Neural cell (in vitro differentiated cells): ENCODE data around the gene FLII. TPM values are rescaled to one million over a fixed set of nuclear protein-coding genes. Genes with fewer than 3 reads are reported as not detected.

Source experiments
- H2AFZ ChIP-seq: fragments of 200-600, 300-800 bp; sonication (generic), shearing (Covaris generic); 2 replicates; pipeline ENCODE4 v1.6.0; 2014; ENCODE audit warnings: low read depth, mild to moderate bottlenecking, antibody characterized with exemption, low read length, moderate library complexity
- H3F3A ChIP-seq: fragments of 200-600 bp; shearing (Covaris generic); 2 replicates; pipeline ENCODE4 v1.6.1; 2016; ENCODE audit warnings: mild to moderate bottlenecking, moderate library complexity, mixed read lengths, antibody characterized with exemption, low read length; ENCODE audit not compliant: insufficient read depth, poor library complexity, severe bottlenecking
- H3K27ac ChIP-seq: fragments of 200-600, 300-800 bp; sonication (generic), shearing (Covaris generic); 2 replicates; pipeline ENCODE4 v1.5.1; 2014; ENCODE audit warnings: mild to moderate bottlenecking, low read length, moderate library complexity
- H3K27me3 ChIP-seq: fragments of 300-800, 200-600 bp; sonication (generic), shearing (Covaris generic); 2 replicates; pipeline ENCODE4 v1.6.0; 2014; ENCODE audit warnings: mild to moderate bottlenecking, low read depth, low read length, moderate library complexity; ENCODE audit not compliant: insufficient read depth
- H3K36me3 ChIP-seq: fragments of 300-800, 200-600 bp; sonication (generic), shearing (Covaris generic); 2 replicates; pipeline ENCODE4 v1.5.1; 2014; ENCODE audit warnings: mild to moderate bottlenecking, antibody characterized with exemption, low read length, moderate library complexity; ENCODE audit not compliant: insufficient read depth
- H3K4me2 ChIP-seq: fragments of 300-800, 200-600 bp; sonication (generic), shearing (Covaris generic); 2 replicates; pipeline ENCODE4 v1.6.0; 2014; ENCODE audit warnings: mild to moderate bottlenecking, low read length
- H3K4me3 ChIP-seq: fragments of 300-800, 200-600 bp; sonication (generic), shearing (Covaris generic); 2 replicates; pipeline ENCODE4 v1.5.1; 2014; ENCODE audit warnings: mild to moderate bottlenecking, low read length, moderate library complexity
- H3K79me2 ChIP-seq: fragments of 200-600 bp; shearing (Covaris generic); replicated peaks from 2 replicates; pipeline ENCODE4 v1.6.0; 2014; ENCODE audit warnings: mild to moderate bottlenecking, low read length, moderate library complexity; ENCODE audit not compliant: insufficient read depth
- H3K9ac ChIP-seq: fragments of 300-800, 200-600 bp; sonication (generic), shearing (Covaris generic); 2 replicates; pipeline ENCODE4 v1.6.1; 2016; ENCODE audit warnings: mild to moderate bottlenecking, low read length, mixed read lengths
- H3K9me2 ChIP-seq: fragments of 200-600 bp; shearing (Covaris generic); 2 replicates; pipeline ENCODE4 v1.6.1; 2016; ENCODE audit warnings: mild to moderate bottlenecking, low read length, mixed read lengths; ENCODE audit not compliant: insufficient read depth
- H3K9me3 ChIP-seq: fragments of 200-600, 300-800 bp; sonication (generic), shearing (Covaris generic); 2 replicates; pipeline ENCODE4 v1.6.1; 2016; ENCODE audit warnings: mild to moderate bottlenecking, mixed run types, low read length, moderate library complexity, mixed read lengths
- H4K20me1 ChIP-seq: fragments of 200-600 bp; shearing (Covaris generic); 2 replicates; pipeline ENCODE4 v1.6.1; 2016; ENCODE audit warnings: mild to moderate bottlenecking, mixed run types; ENCODE audit not compliant: insufficient read depth
- EP300 ChIP-seq: fragments of 450-650 bp; conservative IDR thresholded peaks from 2 replicates; pipeline ENCODE4 v1.6.1; 2014; ENCODE audit warnings: antibody characterized with exemption, mild to moderate bottlenecking, moderate library complexity; ENCODE audit not compliant: poor library complexity, severe bottlenecking
- EZH2 ChIP-seq: fragments of 200-600, 300-800 bp; shearing (Covaris generic), sonication (generic); IDR thresholded peaks from 2 replicates; pipeline ENCODE4 v1.6.1; 2014; ENCODE audit warnings: antibody characterized with exemption, low read length, borderline replicate concordance, mild to moderate bottlenecking; ENCODE audit not compliant: insufficient read depth, poor library complexity, severe bottlenecking
- MXI1 ChIP-seq: fragments of 450-650 bp; conservative IDR thresholded peaks from 2 replicates; pipeline ENCODE4 v1.6.1; 2014; ENCODE audit warnings: antibody characterized with exemption, mild to moderate bottlenecking; ENCODE audit not compliant: poor library complexity, severe bottlenecking
- POLR2AphosphoS5 ChIP-seq: IDR thresholded peaks from 2 replicates; pipeline ENCODE4 v1.6.1; 2012
- RAD21 ChIP-seq: fragments of 450-650 bp; conservative IDR thresholded peaks from 2 replicates; pipeline ENCODE4 v1.6.1; 2014; ENCODE audit warnings: antibody characterized with exemption, mild to moderate bottlenecking, moderate library complexity
- SMC3 ChIP-seq: fragments of 450-650 bp; conservative IDR thresholded peaks from 2 replicates; pipeline ENCODE4 v1.6.1; 2014; ENCODE audit warnings: antibody characterized with exemption, mild to moderate bottlenecking, moderate library complexity; ENCODE audit not compliant: poor library complexity
- TAF1 ChIP-seq: IDR thresholded peaks from 2 replicates; pipeline ENCODE4 v1.6.1; 2012; ENCODE audit warnings: low read depth
- polyA plus RNA-seq: library from polyadenylated mRNA; depleted of rRNA; stranded (reverse); fragments of >200 nt; gene quantifications from 2 replicates; pipeline ENCODE4 v1.2.3, GENCODE V29; 2014
- TF ChIP-seq, protein P1 (sequence below): fragments of 450-650 bp; IDR thresholded peaks from 2 replicates; pipeline ENCODE4 v1.5.1; 2014; ENCODE audit warnings: antibody characterized with exemption, mild to moderate bottlenecking, moderate library complexity; ENCODE audit not compliant: poor library complexity, severe bottlenecking
- TF ChIP-seq, protein P2 (sequence below): IDR thresholded peaks from 2 replicates; pipeline ENCODE4 v1.6.1; 2012; ENCODE audit warnings: borderline replicate concordance

The FLII gene
- polyA plus RNA-seq, 1 donor from 2014 or later: 93.0 TPM

DNA sequence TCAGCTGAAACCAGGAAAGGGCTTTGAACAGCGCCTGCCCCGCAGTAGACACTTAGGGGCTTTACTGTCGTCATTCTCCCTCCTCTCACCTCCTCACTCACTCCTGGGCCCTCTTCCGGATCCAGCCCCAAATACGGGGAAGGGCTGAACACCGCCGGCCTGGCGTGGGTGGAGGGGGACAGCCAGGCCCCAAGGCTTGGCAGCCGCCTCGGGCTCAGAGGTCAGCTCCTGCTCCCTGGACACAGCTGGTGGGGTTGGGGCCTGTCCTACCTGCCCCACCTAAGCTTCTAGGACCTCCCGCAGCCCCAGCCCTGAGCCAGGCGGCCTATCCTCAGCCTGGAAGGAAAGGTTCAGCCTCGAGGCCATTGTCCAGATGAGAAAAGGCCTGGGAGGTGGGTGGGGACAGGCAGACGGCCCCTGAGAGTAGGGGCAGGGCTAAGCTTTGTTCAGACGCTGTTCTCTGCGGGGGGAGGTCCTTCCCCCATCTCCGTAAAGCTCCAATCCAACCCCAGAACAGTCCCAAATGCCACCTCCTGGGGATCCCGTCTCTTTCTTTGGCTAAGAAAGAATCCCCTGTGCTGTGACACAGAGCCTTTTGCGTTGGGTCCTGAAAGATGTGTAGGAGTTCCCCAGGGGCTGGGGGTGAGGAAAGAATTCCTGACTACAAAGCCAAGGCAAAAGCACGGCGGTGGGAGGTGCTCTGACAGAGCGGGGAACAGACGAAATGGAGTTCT is 34.0 kb downstream of the FLII start:
- Histone ChIP-seq H4K20me1 (no peaks in the 10 kb centered on the region), H3K4me3 (peak overlapping the region; percentile 60), H3K9ac (peak overlapping the region; percentile 45), H3K27me3 (no peaks in the 10 kb centered on the region), H3K9me3 (no peaks in the 10 kb centered on the region), H3K4me2 (peak overlapping the region; percentile 12), H3F3A (peaks cover 3% of the 10 kb centered on the region), H3K27ac (no peak overlapping the region), H3K9me2 (no peaks in the 10 kb centered on the region), H3K36me3 (no peaks in the 10 kb centered on the region), H2AFZ (no peak overlapping the region), H3K79me2 (peaks cover 38% of the 10 kb centered on the region)
- TF ChIP-seq RAD21 (no peak), SMC3 (no peak), EP300 (no peak), POLR2AphosphoS5 (no peak), EZH2 (no peak), TAF1 (no peak), MXI1 (no peak)
- TF ChIP-seq, protein P1, sequence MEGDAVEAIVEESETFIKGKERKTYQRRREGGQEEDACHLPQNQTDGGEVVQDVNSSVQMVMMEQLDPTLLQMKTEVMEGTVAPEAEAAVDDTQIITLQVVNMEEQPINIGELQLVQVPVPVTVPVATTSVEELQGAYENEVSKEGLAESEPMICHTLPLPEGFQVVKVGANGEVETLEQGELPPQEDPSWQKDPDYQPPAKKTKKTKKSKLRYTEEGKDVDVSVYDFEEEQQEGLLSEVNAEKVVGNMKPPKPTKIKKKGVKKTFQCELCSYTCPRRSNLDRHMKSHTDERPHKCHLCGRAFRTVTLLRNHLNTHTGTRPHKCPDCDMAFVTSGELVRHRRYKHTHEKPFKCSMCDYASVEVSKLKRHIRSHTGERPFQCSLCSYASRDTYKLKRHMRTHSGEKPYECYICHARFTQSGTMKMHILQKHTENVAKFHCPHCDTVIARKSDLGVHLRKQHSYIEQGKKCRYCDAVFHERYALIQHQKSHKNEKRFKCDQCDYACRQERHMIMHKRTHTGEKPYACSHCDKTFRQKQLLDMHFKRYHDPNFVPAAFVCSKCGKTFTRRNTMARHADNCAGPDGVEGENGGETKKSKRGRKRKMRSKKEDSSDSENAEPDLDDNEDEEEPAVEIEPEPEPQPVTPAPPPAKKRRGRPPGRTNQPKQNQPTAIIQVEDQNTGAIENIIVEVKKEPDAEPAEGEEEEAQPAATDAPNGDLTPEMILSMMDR: no peak
- TF ChIP-seq, protein P2, sequence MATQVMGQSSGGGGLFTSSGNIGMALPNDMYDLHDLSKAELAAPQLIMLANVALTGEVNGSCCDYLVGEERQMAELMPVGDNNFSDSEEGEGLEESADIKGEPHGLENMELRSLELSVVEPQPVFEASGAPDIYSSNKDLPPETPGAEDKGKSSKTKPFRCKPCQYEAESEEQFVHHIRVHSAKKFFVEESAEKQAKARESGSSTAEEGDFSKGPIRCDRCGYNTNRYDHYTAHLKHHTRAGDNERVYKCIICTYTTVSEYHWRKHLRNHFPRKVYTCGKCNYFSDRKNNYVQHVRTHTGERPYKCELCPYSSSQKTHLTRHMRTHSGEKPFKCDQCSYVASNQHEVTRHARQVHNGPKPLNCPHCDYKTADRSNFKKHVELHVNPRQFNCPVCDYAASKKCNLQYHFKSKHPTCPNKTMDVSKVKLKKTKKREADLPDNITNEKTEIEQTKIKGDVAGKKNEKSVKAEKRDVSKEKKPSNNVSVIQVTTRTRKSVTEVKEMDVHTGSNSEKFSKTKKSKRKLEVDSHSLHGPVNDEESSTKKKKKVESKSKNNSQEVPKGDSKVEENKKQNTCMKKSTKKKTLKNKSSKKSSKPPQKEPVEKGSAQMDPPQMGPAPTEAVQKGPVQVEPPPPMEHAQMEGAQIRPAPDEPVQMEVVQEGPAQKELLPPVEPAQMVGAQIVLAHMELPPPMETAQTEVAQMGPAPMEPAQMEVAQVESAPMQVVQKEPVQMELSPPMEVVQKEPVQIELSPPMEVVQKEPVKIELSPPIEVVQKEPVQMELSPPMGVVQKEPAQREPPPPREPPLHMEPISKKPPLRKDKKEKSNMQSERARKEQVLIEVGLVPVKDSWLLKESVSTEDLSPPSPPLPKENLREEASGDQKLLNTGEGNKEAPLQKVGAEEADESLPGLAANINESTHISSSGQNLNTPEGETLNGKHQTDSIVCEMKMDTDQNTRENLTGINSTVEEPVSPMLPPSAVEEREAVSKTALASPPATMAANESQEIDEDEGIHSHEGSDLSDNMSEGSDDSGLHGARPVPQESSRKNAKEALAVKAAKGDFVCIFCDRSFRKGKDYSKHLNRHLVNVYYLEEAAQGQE: no peak

DNA sequence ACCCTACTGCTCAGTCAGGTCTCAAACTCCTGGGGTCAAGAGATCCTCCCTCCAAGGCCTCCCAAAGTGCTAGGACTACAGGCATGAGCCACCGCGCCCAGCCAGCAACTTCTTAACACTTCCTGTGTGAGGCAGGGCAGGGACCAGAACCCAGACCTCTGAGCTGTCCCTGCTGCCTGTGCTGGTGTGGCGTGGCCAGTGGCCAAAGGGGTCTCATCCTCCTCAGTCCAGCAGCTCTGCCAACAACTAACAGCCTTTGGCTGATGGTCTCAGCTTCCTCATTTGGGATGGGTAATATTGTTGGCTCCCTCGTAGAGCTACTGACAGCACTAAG is 34.5 kb downstream of the FLII start:
- Histone ChIP-seq H4K20me1 (no peaks in the 10 kb centered on the region), H3K9ac (no peak overlapping the region), H3K4me2 (no peak overlapping the region), H3K27me3 (no peaks in the 10 kb centered on the region), H3F3A (peaks cover 3% of the 10 kb centered on the region), H3K79me2 (peaks cover 33% of the 10 kb centered on the region), H3K36me3 (no peaks in the 10 kb centered on the region), H3K27ac (no peak overlapping the region), H3K4me3 (no peak overlapping the region), H2AFZ (no peak overlapping the region), H3K9me3 (no peaks in the 10 kb centered on the region), H3K9me2 (no peaks in the 10 kb centered on the region)
- TF ChIP-seq, protein P2: no peak
- no peak for TF ChIP-seq RAD21
